Measurements from ENCODE around the gene COMT. TPM values are rescaled to one million over a fixed set of nuclear protein-coding genes. Genes with fewer than 3 reads are reported as not detected.

Gene COMT
- total and polyA plus RNA-seq, 9 of the 15 experiments (the other 6 are each of a cell fraction or from before 2014, with no cell fraction given): 12.5 to 351 (median 155) TPM

DNA sequence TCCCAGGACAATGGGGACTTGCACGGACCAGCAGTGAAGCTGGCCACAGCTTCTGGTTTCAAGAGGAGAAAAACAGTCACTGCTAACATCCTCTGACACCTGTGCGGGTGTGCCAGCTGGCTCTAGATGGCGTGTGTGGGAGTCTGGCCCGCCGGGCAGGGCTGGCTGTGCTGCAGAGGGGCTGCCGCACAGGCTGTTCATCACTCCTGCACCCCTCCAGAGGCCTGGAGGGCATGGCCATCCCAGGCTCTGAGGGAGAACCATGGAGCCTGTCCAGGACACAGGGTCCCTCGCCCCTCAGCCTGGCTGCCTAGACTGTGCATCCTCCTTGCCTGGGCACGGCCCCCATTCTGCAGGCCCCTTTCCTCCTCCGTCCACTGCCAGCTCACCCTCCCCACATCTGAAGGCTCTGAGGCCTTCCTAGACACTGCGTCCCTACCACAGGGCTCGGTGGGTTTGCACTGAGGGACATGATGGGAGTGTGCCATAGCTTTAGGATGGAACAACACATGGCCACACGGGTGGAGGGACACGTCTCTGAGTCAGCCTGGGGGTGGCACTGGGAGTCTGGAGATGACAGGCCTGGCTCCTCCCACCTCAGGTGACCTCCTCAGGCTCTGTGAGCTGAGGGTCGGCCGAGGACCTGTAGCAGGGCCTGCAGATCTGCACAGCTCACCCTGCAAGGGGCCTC lies 44.8 kb upstream of the COMT start (continued):
- TF ChIP-seq, protein P1, sequence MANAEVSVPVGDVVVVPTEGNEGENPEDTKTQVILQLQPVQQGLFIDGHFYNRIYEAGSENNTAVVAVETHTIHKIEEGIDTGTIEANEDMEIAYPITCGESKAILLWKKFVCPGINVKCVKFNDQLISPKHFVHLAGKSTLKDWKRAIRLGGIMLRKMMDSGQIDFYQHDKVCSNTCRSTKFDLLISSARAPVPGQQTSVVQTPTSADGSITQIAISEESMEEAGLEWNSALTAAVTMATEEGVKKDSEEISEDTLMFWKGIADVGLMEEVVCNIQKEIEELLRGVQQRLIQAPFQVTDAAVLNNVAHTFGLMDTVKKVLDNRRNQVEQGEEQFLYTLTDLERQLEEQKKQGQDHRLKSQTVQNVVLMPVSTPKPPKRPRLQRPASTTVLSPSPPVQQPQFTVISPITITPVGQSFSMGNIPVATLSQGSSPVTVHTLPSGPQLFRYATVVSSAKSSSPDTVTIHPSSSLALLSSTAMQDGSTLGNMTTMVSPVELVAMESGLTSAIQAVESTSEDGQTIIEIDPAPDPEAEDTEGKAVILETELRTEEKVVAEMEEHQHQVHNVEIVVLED (CRISPR knock-in tag; IDR thresholded peaks at IDR 0.05): no peak
- 0 out of 2 replicates have a peak, but pooled peaks have one; percentile 10 for TF ChIP-seq JUND (IDR thresholded peaks at IDR 0.05; ENCODE audit: borderline replicate concordance, low read depth, low read length)
- TF ChIP-seq JUND (tag; IDR thresholded peaks at IDR 0.05; ENCODE audit: borderline replicate concordance, low read depth, low read length): no peak
- TF ChIP-seq ESRRB (CRISPR knock-in tag; IDR thresholded peaks at IDR 0.05; ENCODE audit: borderline replicate concordance): no peak
- TF ChIP-seq, protein P2, sequence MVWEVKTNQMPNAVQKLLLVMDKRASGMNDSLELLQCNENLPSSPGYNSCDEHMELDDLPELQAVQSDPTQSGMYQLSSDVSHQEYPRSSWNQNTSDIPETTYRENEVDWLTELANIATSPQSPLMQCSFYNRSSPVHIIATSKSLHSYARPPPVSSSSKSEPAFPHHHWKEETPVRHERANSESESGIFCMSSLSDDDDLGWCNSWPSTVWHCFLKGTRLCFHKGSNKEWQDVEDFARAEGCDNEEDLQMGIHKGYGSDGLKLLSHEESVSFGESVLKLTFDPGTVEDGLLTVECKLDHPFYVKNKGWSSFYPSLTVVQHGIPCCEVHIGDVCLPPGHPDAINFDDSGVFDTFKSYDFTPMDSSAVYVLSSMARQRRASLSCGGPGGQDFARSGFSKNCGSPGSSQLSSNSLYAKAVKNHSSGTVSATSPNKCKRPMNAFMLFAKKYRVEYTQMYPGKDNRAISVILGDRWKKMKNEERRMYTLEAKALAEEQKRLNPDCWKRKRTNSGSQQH (CRISPR knock-in tag; IDR thresholded peaks at IDR 0.05): 0 out of 2 replicates have a peak, but pooled peaks have one; percentile 42
- TF ChIP-seq, protein P3, sequence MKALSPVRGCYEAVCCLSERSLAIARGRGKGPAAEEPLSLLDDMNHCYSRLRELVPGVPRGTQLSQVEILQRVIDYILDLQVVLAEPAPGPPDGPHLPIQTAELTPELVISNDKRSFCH (CRISPR knock-in tag; IDR thresholded peaks at IDR 0.05): no peak
- TF ChIP-seq, protein P3 (tag; IDR thresholded peaks at IDR 0.05): no peak
- no peak for TF ChIP-seq HMG20B (CRISPR knock-in tag; IDR thresholded peaks at IDR 0.05)
- TF ChIP-seq SUPT5H (IDR thresholded peaks at IDR 0.05): no peak
- TF ChIP-seq, protein P4, sequence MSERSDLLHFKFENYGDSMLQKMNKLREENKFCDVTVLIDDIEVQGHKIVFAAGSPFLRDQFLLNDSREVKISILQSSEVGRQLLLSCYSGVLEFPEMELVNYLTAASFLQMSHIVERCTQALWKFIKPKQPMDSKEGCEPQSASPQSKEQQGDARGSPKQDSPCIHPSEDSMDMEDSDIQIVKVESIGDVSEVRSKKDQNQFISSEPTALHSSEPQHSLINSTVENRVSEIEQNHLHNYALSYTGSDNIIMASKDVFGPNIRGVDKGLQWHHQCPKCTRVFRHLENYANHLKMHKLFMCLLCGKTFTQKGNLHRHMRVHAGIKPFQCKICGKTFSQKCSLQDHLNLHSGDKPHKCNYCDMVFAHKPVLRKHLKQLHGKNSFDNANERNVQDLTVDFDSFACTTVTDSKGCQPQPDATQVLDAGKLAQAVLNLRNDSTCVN (CRISPR knock-in tag; IDR thresholded peaks at IDR 0.05): 0 out of 2 replicates have a peak, but pooled peaks have one; percentile 19
- no peak for TF ChIP-seq TCF7L2 (IDR thresholded peaks at IDR 0.05; ENCODE audit: low read depth, low read length)
- TF ChIP-seq PHF8 (IDR thresholded peaks at IDR 0.05; ENCODE audit: borderline replicate concordance, low read length): peak; percentile 9; the same call in 1 of the 2 replicates
- TF ChIP-seq ZNF644 (tag; IDR thresholded peaks at IDR 0.05; ENCODE audit: low read depth): no peak
- peak; percentile 67; the same call in 1 of the 2 replicates for TF ChIP-seq ELF4 (CRISPR knock-in tag; IDR thresholded peaks at IDR 0.05)
- peak; percentile 60 for TF ChIP-seq HMGN3 (IDR thresholded peaks at IDR 0.05; ENCODE audit: borderline replicate concordance, extremely low read depth, insufficient read length, low read depth, low read length)
- TF ChIP-seq MTA3 (IDR thresholded peaks at IDR 0.05; ENCODE audit: borderline replicate concordance): no peak
- TF ChIP-seq KDM5B (IDR thresholded peaks at IDR 0.05; ENCODE audit: insufficient replicate concordance, low read depth, low read length): peak; percentile 20
- TF ChIP-seq FOSL1 (tag; conservative IDR thresholded peaks at IDR 0.05): no peak
- 0 out of 4 replicates have a peak, but pooled peaks of 1 of the 2 experiments have one; percentile 64 for TF ChIP-seq SRF (CRISPR knock-in tag; IDR thresholded peaks at IDR 0.05)
